Stimulated activated CD8-positive, alpha-beta memory T cell treated with anti-CD3 and anti-CD28 coated beads, Interleukin-4, amount 100 ng/mL, for 4 hours (primary cell): ENCODE data around the gene COL11A2.

Experiments used
- DNase-seq, 2 donors: peaks; one replicate each; pipeline ENCODE4 v3.0.0-alpha.2; 2020; ENCODE audit warnings: low read depth in 2 of 2, low spot score in 1 of 2

COL11A2 gene

DNA sequence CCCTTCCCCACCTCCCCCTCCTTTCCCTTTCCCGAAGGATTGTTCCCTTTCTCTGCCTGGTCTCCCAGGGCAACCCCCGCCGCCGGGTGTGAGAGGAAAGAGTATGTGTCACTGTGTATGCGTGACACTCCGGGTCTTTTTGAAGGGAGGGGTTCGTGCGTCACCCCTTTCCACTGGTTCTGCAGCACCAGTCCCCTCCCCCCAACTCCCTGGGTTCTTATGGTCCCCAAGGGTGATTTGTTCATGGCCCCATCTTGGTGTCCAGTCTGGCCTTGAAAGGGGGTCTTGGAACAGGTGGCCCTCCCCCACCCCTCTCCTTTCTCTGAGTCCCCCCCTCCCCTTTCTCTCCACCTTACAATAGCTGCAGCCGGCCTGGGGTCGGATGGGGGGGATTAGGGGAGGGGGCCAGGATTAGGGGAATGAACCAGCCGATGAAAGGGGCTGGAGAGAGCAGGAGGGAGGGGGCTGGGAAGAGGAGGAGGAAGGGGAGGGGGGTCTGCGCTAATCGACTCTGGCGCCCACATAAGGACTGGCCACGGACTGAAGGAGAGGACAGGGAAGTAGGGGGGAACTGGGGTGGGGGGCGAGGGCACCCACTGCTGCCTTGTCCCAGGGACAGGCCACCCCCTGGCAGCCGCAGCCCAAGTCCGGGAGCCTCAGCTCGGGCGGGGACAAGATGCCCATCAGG lies 14.7 kb upstream of the COL11A2 start:
- no peak for DNase-seq

DNA sequence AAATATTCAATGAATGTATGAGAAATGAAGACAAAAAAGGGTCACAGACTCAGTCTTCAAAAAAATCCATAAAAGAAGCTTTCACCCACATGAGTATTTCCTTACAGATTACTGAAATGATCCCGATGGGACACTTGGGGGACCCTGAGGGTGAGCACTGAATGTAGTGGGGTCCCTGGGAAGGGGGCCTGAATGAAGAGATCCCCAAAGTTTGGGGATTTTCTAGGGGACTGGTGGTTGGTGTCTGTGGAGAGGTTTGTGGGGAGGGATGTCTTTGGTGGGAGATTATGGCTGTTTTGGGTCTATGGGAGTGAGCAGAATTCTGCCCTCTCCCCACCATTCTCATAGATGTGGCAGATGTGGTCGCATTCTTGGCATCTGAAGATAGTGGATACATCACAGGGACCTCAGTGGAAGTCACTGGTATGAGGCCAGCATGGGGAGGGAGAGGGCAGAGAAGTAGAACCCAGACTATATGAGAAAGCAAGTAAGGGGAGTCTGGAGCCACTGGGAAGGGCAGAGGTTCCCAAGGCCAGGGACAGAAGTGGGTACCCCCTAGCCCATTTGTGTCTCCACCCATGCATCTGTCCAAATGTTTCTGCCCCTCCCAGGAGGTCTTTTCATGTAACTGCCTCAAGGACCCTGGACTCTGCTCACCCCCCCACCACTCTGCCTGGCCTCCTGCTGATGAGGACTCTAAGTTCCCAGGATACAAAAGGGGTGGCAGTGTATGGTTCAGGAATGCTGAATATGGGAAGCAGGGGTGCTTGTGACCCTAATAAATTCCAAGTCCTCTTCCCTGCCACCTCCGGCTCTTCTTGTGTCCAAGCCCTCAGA lies 14.0 kb upstream of the COL11A2 start:
- DNase-seq, result no peak

DNA sequence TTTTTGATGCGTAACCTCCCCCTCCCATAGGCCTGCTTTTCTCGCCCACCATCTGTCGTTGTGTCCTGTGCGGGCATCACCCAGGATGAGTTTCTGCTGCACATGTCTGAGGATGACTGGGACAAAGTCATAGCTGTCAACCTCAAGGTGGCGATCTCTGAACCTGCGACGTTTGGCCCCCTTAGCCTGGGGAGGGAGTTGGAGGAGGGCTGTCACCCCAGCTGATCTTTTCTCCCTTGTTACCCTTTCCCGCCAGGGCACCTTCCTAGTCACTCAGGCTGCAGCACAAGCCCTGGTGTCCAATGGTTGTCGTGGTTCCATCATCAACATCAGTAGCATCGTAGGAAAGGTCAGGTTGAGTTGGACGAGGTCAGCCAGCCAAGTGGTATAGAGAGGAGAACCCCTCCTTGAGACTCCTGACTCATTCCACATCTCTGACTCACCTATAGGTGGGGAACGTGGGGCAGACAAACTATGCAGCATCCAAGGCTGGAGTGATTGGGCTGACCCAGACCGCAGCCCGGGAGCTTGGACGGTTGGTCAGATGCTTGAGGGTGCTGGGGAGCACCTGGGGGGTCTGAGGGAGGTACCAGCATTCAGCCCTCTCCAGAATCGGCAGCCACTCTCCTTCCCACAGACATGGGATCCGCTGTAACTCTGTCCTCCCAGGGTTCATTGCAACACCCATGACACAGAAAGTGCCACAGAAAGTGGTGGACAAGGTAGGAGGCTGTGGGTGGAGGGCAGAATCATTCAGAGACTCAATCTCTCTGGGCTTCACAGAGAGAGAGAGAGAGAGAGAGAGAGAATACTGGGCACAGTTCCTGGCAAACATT lies 13.1 kb upstream of the COL11A2 start:
- no peak for DNase-seq

DNA sequence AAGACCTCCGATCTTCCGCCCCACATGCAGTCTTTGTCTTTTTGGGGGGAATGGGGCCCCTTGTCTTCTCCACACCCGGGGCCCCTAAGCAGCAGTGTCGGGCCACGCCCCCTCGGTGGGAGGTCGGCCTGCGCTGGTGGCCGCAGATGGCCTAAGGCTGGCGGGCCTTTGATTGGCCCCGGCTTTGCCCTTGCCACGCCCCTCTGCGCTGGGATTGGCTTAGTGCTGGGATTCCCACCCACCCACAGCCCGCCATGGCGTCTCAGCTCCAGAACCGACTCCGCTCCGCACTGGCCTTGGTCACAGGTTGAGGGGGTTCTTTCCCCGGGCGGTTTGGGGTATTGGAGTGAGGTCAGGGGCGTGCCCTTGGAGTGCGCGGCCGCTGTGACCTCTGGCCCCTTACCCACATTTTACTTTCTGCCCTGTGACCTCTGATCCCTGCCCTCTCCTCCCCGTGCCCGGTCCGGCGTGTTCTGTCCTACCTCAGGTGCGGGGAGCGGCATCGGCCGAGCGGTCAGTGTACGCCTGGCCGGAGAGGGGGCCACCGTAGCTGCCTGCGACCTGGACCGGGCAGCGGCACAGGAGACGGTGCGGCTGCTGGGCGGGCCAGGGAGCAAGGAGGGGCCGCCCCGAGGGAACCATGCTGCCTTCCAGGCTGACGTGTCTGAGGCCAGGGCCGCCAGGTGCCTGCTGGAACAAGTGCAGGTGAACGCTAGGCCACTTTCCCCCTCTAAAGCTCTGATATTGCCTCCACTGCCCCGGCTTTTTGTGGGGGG lies 12.3 kb upstream of the COL11A2 start, which contains the start of gene HSD17B8:
Gene HSD17B8 (plus strand): TSS at position 241 of the 776 bp plus-strand sequence. CDS start 14 bp downstream, at position 255.
- peak; percentile 80 to 86 for DNase-seq

DNA sequence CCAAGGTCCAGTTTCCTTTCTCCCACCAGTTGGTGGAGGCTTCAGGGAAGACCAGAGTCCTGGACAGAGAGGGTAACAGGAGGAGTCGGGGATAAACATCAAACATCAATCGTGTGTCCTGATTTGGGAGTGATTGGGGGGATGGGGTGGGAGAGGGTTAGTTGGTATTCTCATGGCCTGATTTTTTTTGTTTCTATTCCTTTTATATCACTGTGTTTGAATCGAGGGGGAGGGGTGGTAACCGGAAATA lies 11.8 kb upstream of the COL11A2 start:
- DNase-seq, result no peak

DNA sequence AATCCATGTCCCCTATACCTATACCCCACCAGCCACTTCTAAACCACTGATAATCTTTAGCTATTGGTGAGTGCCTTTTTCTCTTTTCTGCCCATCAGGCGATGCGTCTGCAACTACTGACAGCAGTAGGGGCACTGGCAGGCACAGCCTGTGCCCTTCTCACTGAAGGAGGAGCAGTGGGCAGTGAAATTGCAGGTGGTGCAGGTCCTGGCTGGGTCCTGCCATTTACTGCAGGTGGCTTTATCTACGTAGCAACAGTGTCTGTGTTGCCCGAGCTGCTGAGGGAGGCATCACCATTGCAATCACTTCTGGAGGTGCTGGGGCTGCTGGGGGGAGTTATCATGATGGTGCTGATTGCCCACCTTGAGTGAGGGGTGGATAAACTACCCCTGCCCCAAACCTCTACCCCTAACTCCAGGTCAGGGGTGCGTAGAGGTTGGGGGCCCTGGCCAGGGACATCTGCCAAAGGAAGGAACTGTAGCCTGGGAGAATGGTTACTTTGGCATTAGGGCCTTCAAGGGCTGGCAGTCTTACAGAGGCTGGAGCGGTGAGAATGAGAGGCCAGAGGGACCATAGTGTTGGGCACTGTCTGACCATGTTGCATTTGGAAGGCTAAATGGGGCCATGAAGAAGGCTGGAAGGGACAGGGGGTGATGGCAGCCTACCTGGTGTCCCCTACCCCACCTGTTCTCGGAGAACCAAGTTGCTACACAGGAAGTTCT lies 11.3 kb upstream of the COL11A2 start:
- no peak for DNase-seq

DNA sequence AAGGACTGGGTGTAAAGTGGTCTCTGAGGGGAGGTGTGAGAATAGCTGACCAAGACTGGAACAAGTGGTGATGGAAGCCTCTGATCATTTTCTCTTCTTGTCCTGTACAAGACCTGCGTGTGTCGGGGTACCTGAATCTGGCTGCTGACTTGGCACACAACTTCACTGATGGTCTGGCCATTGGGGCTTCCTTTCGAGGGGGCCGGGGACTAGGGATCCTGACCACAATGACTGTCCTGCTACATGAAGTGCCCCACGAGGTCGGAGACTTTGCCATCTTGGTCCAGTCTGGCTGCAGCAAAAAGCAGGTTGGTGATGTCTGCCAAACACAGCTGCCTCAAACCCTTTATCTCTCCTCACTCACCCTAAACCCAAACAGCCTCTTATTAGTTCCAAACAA lies 10.5 kb upstream of the COL11A2 start:
- DNase-seq, result no peak

DNA sequence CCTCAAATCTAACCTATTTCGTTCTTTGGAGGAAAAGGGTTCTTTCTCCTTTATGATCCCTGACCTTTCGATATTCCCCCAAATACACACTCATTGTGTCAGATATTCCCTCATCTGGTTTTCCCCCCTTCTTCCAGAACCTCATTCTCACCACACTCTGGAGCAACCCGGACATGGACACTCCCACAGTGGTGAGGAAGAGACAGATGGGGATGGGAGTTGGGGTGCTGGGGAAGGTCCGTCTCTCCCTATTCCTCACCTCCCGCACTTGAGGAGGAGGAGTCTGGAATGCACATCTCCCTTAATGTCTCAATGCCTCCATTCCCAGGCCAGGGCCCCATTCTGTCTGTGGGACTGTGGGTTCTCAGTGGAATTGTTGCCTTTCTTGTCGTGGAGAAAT lies 9.7 kb upstream of the COL11A2 start:
- DNase-seq, result no peak

DNA sequence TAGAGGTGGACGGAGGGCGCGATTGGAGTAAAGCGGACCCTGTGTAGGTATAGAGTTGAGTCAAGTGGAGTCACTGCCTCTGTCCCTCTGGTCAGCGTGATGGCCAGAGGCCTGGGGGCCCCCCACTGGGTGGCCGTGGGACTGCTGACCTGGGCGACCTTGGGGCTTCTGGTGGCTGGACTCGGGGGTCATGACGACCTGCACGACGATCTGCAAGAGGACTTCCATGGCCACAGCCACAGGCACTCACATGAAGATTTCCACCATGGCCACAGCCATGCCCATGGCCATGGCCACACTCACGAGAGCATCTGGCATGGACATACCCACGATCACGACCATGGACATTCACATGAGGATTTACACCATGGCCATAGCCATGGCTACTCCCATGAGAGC lies 8.9 kb upstream of the COL11A2 start:
- DNase-seq, result no peak

DNA sequence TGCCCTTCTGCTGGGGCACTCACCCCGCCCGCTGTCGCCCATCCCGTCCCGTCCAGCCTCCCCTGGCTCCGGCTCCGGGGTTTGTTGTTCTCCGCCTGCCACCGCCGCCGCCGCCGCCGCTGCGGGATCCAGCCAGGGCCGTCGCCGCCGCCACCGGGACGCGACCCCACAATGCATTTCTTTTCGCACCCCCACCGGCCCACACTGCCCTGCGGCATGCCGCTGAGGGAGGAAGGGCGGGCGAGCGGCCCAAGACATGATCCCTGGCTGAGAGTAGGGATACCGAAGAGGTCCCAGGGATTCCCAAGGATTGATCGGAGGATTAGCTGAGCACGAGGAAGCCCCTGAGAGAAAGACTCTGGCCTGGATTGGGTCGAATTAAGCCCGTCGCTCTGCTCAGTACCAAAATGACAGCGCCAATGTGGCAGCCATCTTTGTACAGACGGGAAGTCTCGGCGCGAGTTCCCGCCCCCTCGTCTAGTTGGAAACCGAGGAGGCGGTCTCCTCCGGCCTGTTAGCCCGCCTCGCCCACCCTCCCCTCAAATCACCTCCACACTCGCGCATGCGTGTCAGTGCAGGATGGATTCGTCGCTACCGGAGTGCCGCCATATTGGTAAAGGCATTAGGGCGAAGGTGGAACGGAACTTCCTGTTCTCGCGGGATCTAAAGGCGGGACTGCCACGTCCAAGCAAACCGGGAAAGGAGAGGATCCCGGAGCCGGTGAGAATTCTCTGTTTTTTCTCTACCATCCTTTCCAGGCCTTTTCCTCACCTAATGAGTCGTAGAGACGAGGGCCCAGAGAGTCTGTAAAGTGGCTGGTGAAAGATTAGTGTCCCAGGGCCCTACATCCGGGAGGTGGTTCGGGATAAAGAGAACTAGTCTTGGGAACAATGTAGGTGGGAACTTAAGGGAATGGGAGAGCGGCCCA lies 8.2 kb upstream of the COL11A2 start, which contains the start of the genes RXRB and SLC39A7:
Gene RXRB (minus strand): TSS at position 447 of the 928 bp plus-strand sequence. CDS start 189 bp downstream, at position 258.
Gene SLC39A7 (plus strand): TSS at position 649 of the 928 bp plus-strand sequence. CDS start 379 bp downstream, outside the sequence.
- peak; percentile 97 to 98 for DNase-seq

DNA sequence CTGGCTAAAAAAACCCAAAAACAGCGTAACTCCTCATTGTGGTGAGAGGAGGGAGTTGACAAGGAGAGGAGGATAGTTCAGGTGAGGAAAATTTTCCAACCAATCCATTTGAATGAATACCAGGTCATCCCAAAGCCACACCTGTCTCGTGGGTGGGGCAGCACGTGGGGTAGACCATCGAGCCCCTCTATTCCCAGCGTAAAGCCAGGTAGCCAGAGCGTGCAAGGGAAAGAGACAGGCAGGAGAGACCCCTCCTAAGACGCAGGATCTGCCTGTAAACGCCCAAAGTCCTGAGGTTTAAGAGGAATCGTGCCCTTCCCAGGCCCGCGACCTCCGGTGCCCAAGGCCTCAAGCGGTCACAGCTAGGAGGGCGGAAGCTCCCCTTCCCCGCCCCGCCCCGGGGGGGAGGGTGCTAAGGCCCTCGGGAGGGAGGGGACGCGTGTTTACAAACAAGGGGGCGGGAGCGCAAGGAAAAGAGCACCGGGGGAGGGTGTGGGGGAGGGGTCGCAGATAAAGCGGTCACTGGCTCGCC lies 7.5 kb upstream of the COL11A2 start:
- peak in 1 of 2 donors; percentile 43 for DNase-seq

DNA sequence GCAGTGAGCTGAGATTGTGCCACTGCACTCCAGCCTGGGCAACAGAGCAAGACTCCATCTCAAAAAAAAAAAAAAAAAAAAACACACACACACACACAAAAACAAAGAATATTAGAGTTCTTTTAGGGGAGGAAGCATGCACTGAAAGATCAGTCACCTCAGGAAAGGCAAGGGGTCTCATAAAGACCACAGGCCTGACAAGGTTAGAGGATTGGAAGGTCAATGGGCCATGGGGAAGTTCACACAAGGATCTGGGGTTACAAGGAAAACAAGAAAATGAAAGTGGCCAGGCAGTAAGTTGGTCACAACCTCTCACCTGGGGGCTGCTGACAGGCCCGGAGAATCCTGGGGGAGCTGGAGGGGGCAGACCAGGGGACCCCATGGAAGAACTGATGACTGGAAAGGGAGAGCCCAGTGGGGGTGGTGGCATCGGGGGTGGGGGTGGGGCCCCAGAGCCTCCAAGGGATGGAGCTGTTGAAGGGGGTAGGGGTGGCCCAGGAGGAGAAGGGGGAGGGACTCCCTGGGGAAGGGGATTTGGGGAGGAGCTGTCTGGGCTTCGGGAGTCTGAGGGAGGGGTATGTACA lies 6.7 kb upstream of the COL11A2 start:
- no peak for DNase-seq

DNA sequence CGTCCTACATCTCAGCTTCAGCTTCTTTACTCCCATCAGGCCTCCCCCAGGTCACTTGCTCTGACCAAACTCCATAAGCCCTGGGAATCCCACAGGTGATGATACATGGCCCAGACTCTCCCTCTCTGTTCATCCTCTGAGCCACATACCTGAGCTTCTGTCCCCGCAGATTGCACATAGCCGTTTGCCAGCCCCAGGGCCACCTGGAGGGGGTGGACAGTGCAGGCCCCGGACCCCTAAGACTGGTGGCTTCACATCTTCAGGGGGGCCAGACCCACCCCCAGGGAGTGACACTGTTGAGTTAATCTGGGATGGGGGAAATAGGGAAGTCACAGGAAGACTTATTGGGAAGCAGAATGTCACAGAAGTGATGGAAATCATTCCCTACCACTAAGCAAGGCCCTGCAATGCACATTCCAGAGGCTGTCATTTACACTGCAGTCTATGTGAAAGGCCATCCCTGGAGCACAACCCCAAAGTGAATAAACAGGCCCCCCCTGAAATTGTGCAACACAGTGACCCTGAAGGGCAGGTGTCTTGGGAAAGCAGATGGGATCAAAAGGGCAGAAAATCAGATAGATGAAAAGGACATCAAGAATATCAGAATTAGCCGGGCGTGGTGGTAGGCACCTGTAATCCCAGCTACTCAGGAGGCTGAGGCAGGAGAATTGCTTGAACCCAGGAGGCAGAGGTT lies 6.0 kb upstream of the COL11A2 start:
- no peak for DNase-seq

DNA sequence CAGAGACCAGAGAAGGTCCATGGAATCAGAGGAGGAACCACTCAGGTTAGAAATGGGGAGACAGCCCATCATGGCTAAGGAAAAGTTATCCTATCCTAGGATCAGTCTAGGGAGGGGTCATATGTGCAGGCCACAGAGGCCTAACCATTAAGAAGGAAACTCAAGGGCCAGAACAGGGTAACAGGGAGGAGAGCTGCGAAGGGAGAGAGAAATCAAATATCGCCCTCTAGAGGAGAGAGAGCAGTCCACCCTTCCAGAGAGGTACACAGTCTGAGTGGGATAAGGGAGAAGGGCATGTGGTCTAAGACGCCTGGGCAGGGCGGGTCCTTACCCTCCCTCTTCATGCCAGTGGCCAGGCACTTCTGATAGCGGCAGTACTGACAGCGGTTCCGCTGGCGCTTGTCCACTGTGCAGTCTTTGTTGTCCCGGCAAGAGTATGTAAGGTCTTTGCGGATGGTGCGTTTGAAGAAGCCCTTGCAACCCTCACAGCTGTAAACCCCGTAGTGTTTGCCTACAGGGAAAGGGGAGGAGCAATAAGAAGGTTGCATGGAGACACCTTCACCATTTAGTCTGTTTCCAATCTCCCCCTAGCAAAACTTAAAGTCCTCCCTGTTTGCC lies 5.3 kb upstream of the COL11A2 start:
- DNase-seq, result no peak

DNA sequence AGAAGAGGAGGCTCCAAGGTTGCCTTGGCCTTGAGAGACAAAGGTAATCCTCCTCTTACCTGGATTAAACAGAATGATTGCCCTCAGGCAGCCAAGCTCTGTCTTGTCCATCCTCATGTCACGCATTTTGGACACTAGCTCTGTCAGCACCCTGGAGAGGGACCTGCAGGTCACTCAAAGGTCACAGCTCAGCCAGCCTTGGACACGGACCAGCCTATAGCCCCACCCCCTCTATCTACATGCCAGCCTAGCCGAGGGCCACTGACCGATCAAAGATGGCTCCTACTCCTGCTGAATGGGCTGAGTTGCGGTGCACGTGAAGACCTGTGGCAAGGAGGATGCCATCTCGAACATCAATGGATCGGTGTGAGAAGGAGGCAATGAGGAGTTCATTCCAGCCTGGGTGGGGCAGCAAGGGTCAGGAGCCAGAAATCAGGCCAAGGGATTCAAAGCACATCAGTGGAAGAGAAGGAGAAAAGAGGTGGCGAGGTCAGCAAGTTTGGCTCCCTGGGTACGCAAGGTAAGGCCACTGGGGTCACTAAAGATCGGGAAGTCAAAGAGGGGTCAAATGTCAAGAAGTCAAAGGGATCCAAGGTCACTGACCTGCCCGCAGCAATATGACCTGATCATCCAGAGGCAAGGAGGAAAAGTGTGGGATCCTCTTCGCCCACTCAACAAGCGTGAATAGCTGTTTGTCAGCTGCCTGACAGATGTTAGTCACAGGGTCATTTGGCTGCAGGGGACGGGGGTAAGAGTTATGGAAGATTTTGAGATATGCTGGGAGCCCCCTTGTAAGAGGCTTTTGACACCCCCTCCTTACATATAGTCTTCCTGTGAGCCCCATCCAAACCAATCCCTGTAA lies 3.3 kb upstream of the COL11A2 start:
- no peak for DNase-seq

DNA sequence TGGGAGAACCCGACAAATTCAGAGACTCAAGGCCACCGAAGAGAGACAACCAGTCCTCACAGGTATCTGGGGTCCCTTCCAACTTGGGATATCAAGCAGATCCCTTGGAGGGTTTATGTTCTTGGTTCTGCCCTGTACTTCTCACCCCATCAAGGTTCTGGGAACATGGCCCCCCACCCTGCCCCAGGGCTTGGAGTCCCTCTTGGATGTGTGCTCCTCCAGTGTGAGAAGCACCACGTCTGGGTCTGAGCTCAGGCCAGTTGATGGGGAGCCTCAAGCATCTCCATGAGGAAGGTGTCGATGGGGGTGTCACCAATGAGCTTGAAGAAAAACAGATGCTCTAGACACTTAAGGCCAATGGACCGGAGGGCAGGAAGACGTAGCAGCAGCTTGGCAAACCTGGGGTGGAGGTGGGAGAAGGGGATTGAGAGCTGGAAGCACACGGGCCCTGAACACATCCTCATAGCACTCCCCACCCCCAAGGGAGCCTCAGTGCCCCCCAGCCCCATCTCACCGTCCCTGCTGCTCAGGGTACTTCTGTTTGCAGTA lies 2.2 kb upstream of the COL11A2 start:
- DNase-seq, result no peak
